Heart left ventricle (tissue), 16 donors: ENCODE results near the gene TRAPPC12. TPM values are rescaled to one million over a fixed set of nuclear protein-coding genes. Genes with fewer than 3 reads are reported as not detected.
A peak's percentile ranks its signal among the peaks of the same experiment; 100 is the strongest.

ENCODE experiments used
- ATAC-seq, 4 donors: fragments of 200-7000 bp; cut with Tn5 transposase; one replicate each; pipeline ENCODE4 v1.9.1; 2020 to 2022; ENCODE audit warnings: moderate library complexity in 4 of 4, mild to moderate bottlenecking in 3 of 4, moderate number of reproducible peaks in 1 of 4
- DNase-seq, 5 donors: peaks; one replicate each; pipeline ENCODE4 v3.0.0-alpha.2; 2020
- H3K27ac ChIP-seq, 12 donors: fragments of 200-600 bp; sonication (generic) in 4 of 12; one replicate each; pipeline versions ENCODE4 v1.5.0 to v1.8.0; 2016 to 2022; ENCODE audit warnings: mild to moderate bottlenecking in 2 of 12
- H3K27me3 ChIP-seq, 9 donors: fragments of 200-600 bp; sonication (generic) in 2 of 9; one replicate each; pipeline versions ENCODE4 v1.5.1 to v1.8.0; 2016 to 2022; ENCODE audit warnings: mild to moderate bottlenecking in 3 of 9
- H3K36me3 ChIP-seq, 9 donors: fragments of 200-600 bp; sonication (generic) in 2 of 9; one replicate each; pipeline versions ENCODE4 v1.5.0 to v1.8.0; 2018 to 2022; ENCODE audit warnings: mild to moderate bottlenecking in 2 of 9
- H3K4me1 ChIP-seq, 12 donors: fragments of 200-600 bp; sonication (generic) in 4 of 12; one replicate each; pipeline versions ENCODE4 v1.5.0 to v1.8.0; 2016 to 2022; ENCODE audit warnings: mild to moderate bottlenecking in 3 of 12
- H3K4me3 ChIP-seq, 12 donors: fragments of 200-600 bp; sonication (generic) in 4 of 12; one replicate each; pipeline versions ENCODE4 v1.5.0 to v1.8.0; 2017 to 2022; ENCODE audit warnings: mild to moderate bottlenecking in 9 of 12, moderate library complexity in 4 of 12
- H3K9me3 ChIP-seq, 12 donors: fragments of 200-600 bp; sonication (generic) in 4 of 12; one replicate each; pipeline versions ENCODE4 v1.5.0 to v1.8.0; 2016 to 2022; ENCODE audit warnings: mild to moderate bottlenecking in 1 of 12
- CTCF ChIP-seq, 12 donors: fragments of 200-600 bp; sonication (generic) in 4 of 12; IDR thresholded peaks; one replicate each; pipeline versions ENCODE4 v1.5.0 to v1.8.0; 2018 to 2022; ENCODE audit warnings: antibody characterized with exemption in 12 of 12, mild to moderate bottlenecking in 5 of 12
- POLR2A ChIP-seq, 2 donors: fragments of 450-650 bp; IDR thresholded peaks; one replicate each; pipeline ENCODE4 v1.6.1; 2017; ENCODE audit warnings: antibody characterized with exemption in 2 of 2, mild to moderate bottlenecking in 2 of 2, moderate library complexity in 2 of 2
- WGBS, 4 donors: extraction: QIAGEN DNeasy Blood & Tissue Kit in 2 of 4; methylation state at CpG; one replicate each; pipeline versions ENCODE4 v1.1.5 to v1.1.7; 2013 to 2018; 5-methylcytosine and 5-hydroxymethylcytosine counted together
- intact Hi-C, 10 donors: fragments of 100-400 bp; cut with DNase I; formaldehyde crosslinking; loops; one replicate each; pipeline versions ENCODE4 v1.11.1 to v1.14.2; 2022
- polyA plus RNA-seq, 2 donors: library from polyadenylated mRNA; stranded (reverse); fragments of 200-250 nt; gene quantifications; one replicate each; pipeline ENCODE4 v1.2.3, GENCODE V29; 2013
- total RNA-seq, 9 donors: library from RNA; depleted of rRNA in 2 of 9; stranded (reverse); fragments of >200 nt in 2 of 9; fragmentation: NEBNext Ultra II Directional in 3 of 9; extraction: Animal tissue kit (Norgen Biotek cat#: 25700) in 3 of 9; gene quantifications; one replicate each; pipeline versions ENCODE4 v1.1.0 to v1.2.4, GENCODE V29; 2016 to 2023
- donor health status: ischemic (EF 13 %, LVEDD 7.1; RV severe dilation, severe dysfunction).
- donor health status: healthy with polysubstance abuse.
- donor health status: DM: no; HTN: yes; CAD: no.
- donor health status: DM: no; HTN: no; CAD: no.
- donor health status: ischemic (EF 25% LVEDD 6.9; RV normal size, moderate dysfunction).
- donor health status: ischemic (EF 25% LVEDD 5.7; RV mildly dilated, moderate dysfunction).
- donor health status: healthy.
- donor health status: DM: yes; HTN: yes; CAD: no.
- donor health status: ischemic (EF 35%, LVEDD 5.7; RV mildly dilated, moderate dysfunction).
- donor health status: nonischemic (EF 11% LVEDD 7.7; RV severe dilation, severe dysfunction).
- donor health status: DM: yes; HTN: yes; CAD: no.
- donor health status: PGD.
- donor health status: ischemic (EF 29% LVEDD 5.4; RV normal size, mild dysfunction).
- donor health status: nonischemic (EF 23%, LVEDD 6.1; RV moderate dilation, normal function).

TRAPPC12 gene
- total and polyA plus RNA-seq, 11 donors: 70.3 to 142 (median 88.2) TPM

DNA sequence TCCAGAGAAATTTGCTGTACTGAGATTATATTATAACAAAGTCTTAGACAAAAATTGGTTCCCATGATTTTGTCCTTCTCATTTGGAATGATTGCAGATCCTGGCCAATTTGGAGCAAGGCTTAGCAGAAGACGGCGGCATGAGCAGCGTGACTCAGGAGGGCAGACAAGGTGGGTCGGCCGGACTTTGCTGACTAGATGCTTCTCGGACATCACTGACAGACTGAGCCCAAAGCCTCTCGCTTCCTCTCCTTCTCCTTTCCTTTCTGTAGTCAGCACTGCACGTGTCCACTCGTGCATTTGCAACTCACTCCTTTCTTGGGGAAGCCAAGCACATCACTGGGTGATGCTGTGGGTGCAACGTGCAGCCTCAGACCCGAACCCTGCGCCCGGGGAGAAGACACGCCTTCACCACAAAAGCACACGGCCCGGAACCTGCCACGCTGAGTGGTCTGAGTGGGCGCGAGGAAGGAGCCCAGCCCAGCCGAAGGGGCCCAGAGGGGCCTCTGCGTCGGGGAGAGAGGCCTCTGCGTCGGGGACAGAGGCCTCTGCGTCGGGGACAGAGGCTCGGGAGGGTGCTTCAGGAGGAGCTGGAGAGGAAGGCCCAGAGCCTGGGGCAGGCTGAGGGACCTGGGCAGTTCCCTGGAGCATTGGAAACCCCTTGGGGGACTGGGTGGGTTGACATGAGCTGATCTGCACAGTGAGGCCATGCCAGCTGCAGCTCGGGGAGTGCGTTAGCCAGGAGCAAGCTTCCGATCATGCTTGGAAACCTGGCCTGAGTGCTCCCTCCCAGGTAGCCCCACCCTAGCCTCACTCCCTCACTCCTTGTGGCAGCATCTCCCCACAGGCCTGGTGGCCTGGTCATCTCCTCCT, 78.3 kb downstream of the TRAPPC12 start:
- ATAC-seq: no peak
- intact Hi-C loops: loop anchor here in 1 of 10 donors (5.0 kb wide), 1 partner anchor 35 kb away; no protein-coding TSS in a partner anchor
- WGBS, 4 donors: 92 to 94% (median 93%) methylated on average over 29 to 30 of the region's 30 CpGs
- Histone ChIP-seq H3K27me3 (no peaks in the 10 kb centered on the region), H3K4me3 (no peak overlapping the region), H3K9me3 (no peaks in the 10 kb centered on the region), H3K27ac (peak overlapping the region in 2 of 12 donors; percentile 85 to 87), H3K4me1 (peaks cover 0 to 66% (median 42%) of the 10 kb centered on the region in 12 donors), H3K36me3 (peaks cover 0 to 54% (median 25%) of the 10 kb centered on the region in 9 donors)
- TF ChIP-seq CTCF (IDR thresholded peaks at IDR 0.05): no peak
- TF ChIP-seq POLR2A (IDR thresholded peaks at IDR 0.05): no peak
- peak in 1 of 5 donors; percentile 54 for DNase-seq

DNA sequence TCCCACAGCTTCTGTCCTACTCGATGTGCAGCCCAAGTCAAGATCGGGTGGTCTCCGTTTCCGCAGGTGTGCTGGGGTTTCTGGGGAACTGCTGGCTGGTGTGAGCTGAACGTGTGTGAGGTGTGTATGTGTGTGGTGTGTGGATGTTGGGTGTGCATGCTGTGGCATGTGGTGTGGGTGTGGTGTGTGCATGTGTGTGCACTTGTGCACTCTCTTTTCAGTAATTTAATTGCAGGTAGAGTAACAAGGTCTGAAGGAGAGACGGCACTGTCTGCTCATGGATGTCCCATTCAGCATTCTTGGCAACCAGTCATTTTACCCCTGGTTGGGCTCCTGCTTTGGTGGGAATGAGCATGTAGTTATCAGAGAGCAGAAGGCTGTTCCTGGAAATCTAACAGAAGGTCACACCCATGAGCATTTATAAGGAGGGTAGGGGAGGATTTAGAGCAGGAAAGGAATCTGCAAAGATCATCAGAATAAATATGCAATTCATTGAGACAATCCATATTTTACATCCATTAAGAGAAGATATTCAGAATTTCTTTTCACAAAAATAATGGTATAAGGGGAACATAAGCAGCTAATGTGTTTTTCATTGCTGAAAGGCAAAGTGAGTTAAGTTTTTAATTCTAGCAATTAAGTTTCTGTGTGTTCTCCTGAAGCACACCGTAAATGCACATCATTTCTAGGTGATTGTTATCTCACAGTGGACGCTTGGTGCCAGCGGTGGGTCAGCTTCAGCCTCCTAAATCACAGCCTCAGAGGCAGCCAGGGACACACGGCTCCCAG, 79.1 kb downstream of the TRAPPC12 start:
- Histone ChIP-seq H3K4me1 (peaks cover 0 to 59% (median 39%) of the 10 kb centered on the region in 12 donors), H3K36me3 (peaks cover 0 to 55% (median 25%) of the 10 kb centered on the region in 9 donors), H3K4me3 (no peak overlapping the region), H3K27ac (peak overlapping the region; percentile 38 to 90 (median 76)), H3K9me3 (no peaks in the 10 kb centered on the region), H3K27me3 (no peaks in the 10 kb centered on the region)
- intact Hi-C loops: loop anchor here in 1 of 10 donors (5.0 kb wide), 1 partner anchor 36 kb away; no protein-coding TSS in a partner anchor
- ATAC-seq (no peak), DNase-seq (peak in 1 of 5 donors; percentile 30)
- no peak for TF ChIP-seq POLR2A (IDR thresholded peaks at IDR 0.05)
- no peak for TF ChIP-seq CTCF (IDR thresholded peaks at IDR 0.05)
- WGBS, 4 donors: 59 to 79% (median 68%) methylated on average over 10 of the region's 10 CpGs

GRCh38 chr2:3459185-3460015, 79.9 kb downstream of the TRAPPC12 start:
- TF ChIP-seq POLR2A (IDR thresholded peaks at IDR 0.05) (no peak), CTCF (IDR thresholded peaks at IDR 0.05) (peak in 5 of 12 donors; percentile 12 to 41 (median 27))
- WGBS, 4 donors: 49 to 68% (median 54%) methylated on average over 15 to 25 of the region's 25 CpGs
- Histone ChIP-seq H3K9me3 (no peaks in the 10 kb centered on the region), H3K27ac (peak overlapping the region; percentile 38 to 90 (median 76)), H3K4me1 (peaks cover 0 to 51% (median 36%) of the 10 kb centered on the region in 12 donors), H3K36me3 (peaks cover 0 to 59% (median 23%) of the 10 kb centered on the region in 9 donors), H3K27me3 (no peaks in the 10 kb centered on the region), H3K4me3 (peak overlapping the region in 2 of 12 donors; percentile 18 to 20)
- peak; percentile 90 to 95 (median 92) for ATAC-seq
- intact Hi-C loops: loop anchor here in 8 of 10 donors (2.0 to 10.0 kb wide), 5 partner anchors 37 to 193 kb away; partner anchors contain the start of genes TRAPPC12 (in 4 of the 8) and EIPR1 (in 3 of the 8)
- peak; percentile 64 to 92 (median 82) for DNase-seq
